GM12864 (cell line): ENCODE results near the gene PTPRD.

Source experiments
- DNase-seq: peaks from one replicate; pipeline ENCODE4 v3.0.0-alpha.2; 2011; ENCODE audit warnings: low read depth
- H3K4me3 ChIP-seq: 2 replicates; pipeline ENCODE4 v1.5.1; 2011; ENCODE audit warnings: mild to moderate bottlenecking, low read depth, low read length, control low read depth
- TF ChIP-seq, protein P1 (sequence below): IDR thresholded peaks from 2 replicates; pipeline ENCODE4 v1.5.1; 2011; ENCODE audit warnings: low read depth, mild to moderate bottlenecking, moderate library complexity, low read length, control low read depth, inconsistent platforms; ENCODE audit errors: missing control alignments

Gene PTPRD

GRCh38 chr9:8531826-8532415, 2080.9 kb downstream of the PTPRD start:
- TF ChIP-seq, protein P1, sequence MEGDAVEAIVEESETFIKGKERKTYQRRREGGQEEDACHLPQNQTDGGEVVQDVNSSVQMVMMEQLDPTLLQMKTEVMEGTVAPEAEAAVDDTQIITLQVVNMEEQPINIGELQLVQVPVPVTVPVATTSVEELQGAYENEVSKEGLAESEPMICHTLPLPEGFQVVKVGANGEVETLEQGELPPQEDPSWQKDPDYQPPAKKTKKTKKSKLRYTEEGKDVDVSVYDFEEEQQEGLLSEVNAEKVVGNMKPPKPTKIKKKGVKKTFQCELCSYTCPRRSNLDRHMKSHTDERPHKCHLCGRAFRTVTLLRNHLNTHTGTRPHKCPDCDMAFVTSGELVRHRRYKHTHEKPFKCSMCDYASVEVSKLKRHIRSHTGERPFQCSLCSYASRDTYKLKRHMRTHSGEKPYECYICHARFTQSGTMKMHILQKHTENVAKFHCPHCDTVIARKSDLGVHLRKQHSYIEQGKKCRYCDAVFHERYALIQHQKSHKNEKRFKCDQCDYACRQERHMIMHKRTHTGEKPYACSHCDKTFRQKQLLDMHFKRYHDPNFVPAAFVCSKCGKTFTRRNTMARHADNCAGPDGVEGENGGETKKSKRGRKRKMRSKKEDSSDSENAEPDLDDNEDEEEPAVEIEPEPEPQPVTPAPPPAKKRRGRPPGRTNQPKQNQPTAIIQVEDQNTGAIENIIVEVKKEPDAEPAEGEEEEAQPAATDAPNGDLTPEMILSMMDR = no peak
- no peak for DNase-seq
- no peak overlapping the region for H3K4me3 ChIP-seq

DNA sequence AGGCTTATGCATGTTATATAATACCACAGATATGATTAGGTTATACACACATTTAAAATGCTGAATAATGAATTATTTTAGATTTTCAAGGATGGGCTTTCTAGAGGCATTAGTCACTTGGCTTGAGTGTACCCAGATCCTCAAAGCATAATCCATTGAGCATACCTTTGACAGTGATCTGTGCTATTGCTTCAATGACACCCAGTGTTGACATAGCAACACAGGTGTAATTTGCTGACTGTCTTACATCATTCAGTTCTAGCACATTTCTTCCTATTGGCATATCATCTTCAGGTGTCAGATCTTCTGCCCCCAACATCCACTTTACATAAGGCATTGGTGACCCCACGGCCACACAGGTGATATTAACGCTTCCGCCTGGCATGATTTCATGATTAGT, 2091.7 kb downstream of the PTPRD start:
- no peak overlapping the region for H3K4me3 ChIP-seq
- TF ChIP-seq, protein P1 = no peak
- no peak for DNase-seq

- no peak overlapping the region for H3K4me3 ChIP-seq
- DNase-seq = no peak
- TF ChIP-seq, protein P1 = no peak
Observed at GRCh38 chr9:8515748-8516147, 2097.1 kb downstream of the PTPRD start.

GRCh38 chr9:8514760-8515159, 2098.0 kb downstream of the PTPRD start:
- no peak overlapping the region for H3K4me3 ChIP-seq
- DNase-seq = no peak
- TF ChIP-seq, protein P1 = no peak

DNA sequence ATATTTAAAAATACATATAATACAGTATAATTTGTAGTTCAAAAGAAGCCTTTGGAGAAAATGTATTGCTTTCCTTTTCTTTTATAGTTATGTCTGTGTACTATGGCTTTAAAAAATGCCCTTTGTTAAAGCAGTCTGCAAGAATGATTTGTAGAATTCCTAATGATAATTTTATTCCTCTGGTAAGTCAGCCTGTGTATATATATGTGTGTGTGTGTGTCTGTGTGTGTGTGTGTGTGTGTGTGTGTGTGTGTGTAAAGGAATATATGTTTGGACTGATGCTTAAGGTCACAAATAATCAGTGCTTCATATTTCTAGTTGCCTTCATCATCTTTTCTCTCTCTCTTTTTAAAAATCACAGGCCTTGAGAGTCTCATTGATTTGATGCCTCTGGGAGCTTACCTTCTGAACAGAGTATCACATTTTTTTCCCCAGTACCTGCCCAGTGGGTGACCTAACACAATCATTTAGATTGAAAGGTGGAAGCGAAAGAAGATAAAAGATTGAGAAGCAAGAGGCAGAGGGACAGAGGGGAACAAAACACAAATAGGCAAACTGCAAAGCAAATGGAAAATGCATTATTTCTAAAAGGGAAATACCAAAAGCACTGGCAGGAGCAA, 2104.0 kb downstream of the PTPRD start:
- H3K4me3 ChIP-seq = no peak overlapping the region
- TF ChIP-seq, protein P1 = no peak
- no peak for DNase-seq

DNA sequence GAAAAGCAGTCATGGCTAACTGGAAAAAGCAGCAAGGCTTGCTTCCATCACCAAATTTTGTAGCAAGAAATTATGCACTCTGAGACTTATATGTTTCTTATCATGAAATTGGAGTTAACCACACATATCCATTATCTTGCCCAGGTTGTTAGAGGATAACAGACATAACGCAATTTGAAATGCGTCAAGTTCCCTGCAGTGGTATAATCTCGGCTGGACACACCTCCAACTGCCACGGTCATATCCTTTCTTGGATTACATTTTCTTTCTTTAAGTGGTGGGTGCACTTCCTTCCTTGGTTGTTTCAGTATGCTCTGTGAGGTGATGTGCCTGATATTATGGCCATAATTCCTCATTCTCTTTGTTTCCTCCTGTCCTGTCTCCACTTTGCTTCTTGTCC, 2118.2 kb downstream of the PTPRD start:
- no peak overlapping the region for H3K4me3 ChIP-seq
- TF ChIP-seq, protein P1 = no peak
- DNase-seq = no peak

DNA sequence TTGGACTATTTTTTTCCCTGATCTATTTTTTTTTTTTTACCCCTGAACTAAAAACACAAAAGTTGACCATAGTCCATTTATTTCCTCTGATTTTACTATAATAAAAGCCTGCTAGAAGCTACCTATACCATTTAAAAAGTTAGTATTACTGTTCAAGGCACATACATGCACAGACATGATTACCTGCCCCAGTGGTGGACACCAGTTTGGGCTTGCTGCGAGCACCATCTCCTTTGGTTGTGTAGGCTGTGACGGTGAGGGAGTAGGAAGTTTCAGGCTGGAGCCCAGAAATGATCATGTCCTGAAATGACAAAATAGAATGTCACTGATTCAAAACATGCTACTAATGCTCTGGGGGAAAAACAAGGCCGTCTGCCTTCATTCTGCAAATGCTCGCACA, 2120.1 kb downstream of the PTPRD start:
- TF ChIP-seq, protein P1 = no peak
- H3K4me3 ChIP-seq = no peak overlapping the region
- no peak for DNase-seq
